Activated naive CD8-positive, alpha-beta T cell treated with anti-CD3 and anti-CD28 coated beads, Interleukin-2, amount 50 U/mL, for 24 hours (primary cell): ENCODE measurements around the gene FOXN3.
A peak's percentile ranks its signal among the peaks of the same experiment; 100 is the strongest.

Experiments used
- ATAC-seq: fragments of 150-1000 bp; cut with Tn5 transposase; one replicate; pipeline ENCODE4 v1.10.0; 2021
- DNase-seq: peaks from one replicate; pipeline ENCODE4 v3.0.0; 2021
- H3K27ac Mint-ChIP-seq: one replicate; pipeline ENCODE4 v1.8.0; 2021; ENCODE audit warnings: mild to moderate bottlenecking, mixed read lengths
- H3K27me3 Mint-ChIP-seq: one replicate; pipeline ENCODE4 v1.8.0; 2021; ENCODE audit warnings: mixed read lengths
- H3K36me3 Mint-ChIP-seq: one replicate; pipeline ENCODE4 v1.8.0; 2021; ENCODE audit warnings: low read depth, mixed read lengths
- H3K4me1 Mint-ChIP-seq: one replicate; pipeline ENCODE4 v1.8.0; 2021; ENCODE audit warnings: mixed read lengths
- H3K4me3 Mint-ChIP-seq: one replicate; pipeline ENCODE4 v1.8.0; 2021; ENCODE audit warnings: mild to moderate bottlenecking, moderate library complexity, mixed read lengths
- H3K9me3 Mint-ChIP-seq: one replicate; pipeline ENCODE4 v1.8.0; 2021; ENCODE audit warnings: mixed read lengths

Gene FOXN3

GRCh38 chr14:89340200-89341181 lies 76.5 kb downstream of the FOXN3 start:
- no peak for ATAC-seq
- Mint-ChIP-seq H3K4me3 (no peak overlapping the region), H3K36me3 (peaks cover 27% of the 10 kb centered on the region), H3K4me1 (peaks cover 46% of the 10 kb centered on the region), H3K27me3 (no peaks in the 10 kb centered on the region), H3K27ac (peak overlapping the region; percentile 3), H3K9me3 (no peaks in the 10 kb centered on the region)
- no peak for DNase-seq

- peaks cover 21% of the 10 kb centered on the region for H3K36me3 Mint-ChIP-seq
- no peaks in the 10 kb centered on the region for H3K27me3 Mint-ChIP-seq
- H3K27ac Mint-ChIP-seq, result peak overlapping the region; percentile 3
- H3K4me3 Mint-ChIP-seq, result no peak overlapping the region
- ATAC-seq (no peak), DNase-seq (no peak)
- peaks cover 43% of the 10 kb centered on the region for H3K4me1 Mint-ChIP-seq
- no peaks in the 10 kb centered on the region for H3K9me3 Mint-ChIP-seq
These were observed 77.5 kb downstream of the FOXN3 start for GRCh38 chr14:89339579-89339978.

- no peaks in the 10 kb centered on the region for H3K27me3 Mint-ChIP-seq
- H3K36me3 Mint-ChIP-seq, result peaks cover 16% of the 10 kb centered on the region
- peaks cover 43% of the 10 kb centered on the region for H3K4me1 Mint-ChIP-seq
- H3K4me3 Mint-ChIP-seq, result no peak overlapping the region
- ATAC-seq (no peak), DNase-seq (no peak)
- H3K27ac Mint-ChIP-seq, result no peak overlapping the region
- H3K9me3 Mint-ChIP-seq, result no peaks in the 10 kb centered on the region
These were observed 77.9 kb downstream of the FOXN3 start for GRCh38 chr14:89339158-89339557.

GRCh38 chr14:89336338-89336737 lies 80.7 kb downstream of the FOXN3 start:
- H3K4me1 Mint-ChIP-seq, result peaks cover 47% of the 10 kb centered on the region
- H3K27ac Mint-ChIP-seq, result no peak overlapping the region
- ATAC-seq (no peak), DNase-seq (no peak)
- H3K27me3 Mint-ChIP-seq, result no peaks in the 10 kb centered on the region
- no peaks in the 10 kb centered on the region for H3K9me3 Mint-ChIP-seq
- no peak overlapping the region for H3K4me3 Mint-ChIP-seq
- H3K36me3 Mint-ChIP-seq, result peaks cover 17% of the 10 kb centered on the region

- H3K4me1 Mint-ChIP-seq, result peaks cover 47% of the 10 kb centered on the region
- H3K27ac Mint-ChIP-seq, result no peak overlapping the region
- no peaks in the 10 kb centered on the region for H3K9me3 Mint-ChIP-seq
- no peak overlapping the region for H3K4me3 Mint-ChIP-seq
- H3K36me3 Mint-ChIP-seq, result peaks cover 14% of the 10 kb centered on the region
- no peaks in the 10 kb centered on the region for H3K27me3 Mint-ChIP-seq
- ATAC-seq, result no peak
- DNase-seq, result no peak
These were observed 85.0 kb downstream of the FOXN3 start for GRCh38 chr14:89332031-89332430.

GRCh38 chr14:89331398-89331797 lies 85.6 kb downstream of the FOXN3 start:
- no peak overlapping the region for H3K4me3 Mint-ChIP-seq
- no peaks in the 10 kb centered on the region for H3K27me3 Mint-ChIP-seq
- no peak for ATAC-seq
- no peak for DNase-seq
- H3K9me3 Mint-ChIP-seq, result no peaks in the 10 kb centered on the region
- peaks cover 15% of the 10 kb centered on the region for H3K36me3 Mint-ChIP-seq
- H3K27ac Mint-ChIP-seq, result no peak overlapping the region
- peaks cover 41% of the 10 kb centered on the region for H3K4me1 Mint-ChIP-seq

GRCh38 chr14:89330236-89331002 lies 86.6 kb downstream of the FOXN3 start:
- Mint-ChIP-seq H3K27ac (peak overlapping the region; percentile 16), H3K4me3 (no peak overlapping the region)
- no peak for DNase-seq

GRCh38 chr14:89327771-89328212 lies 89.2 kb downstream of the FOXN3 start:
- ATAC-seq (no peak), DNase-seq (no peak)
- Mint-ChIP-seq H3K4me1 (peaks cover 63% of the 10 kb centered on the region), H3K4me3 (no peak overlapping the region), H3K27ac (no peak overlapping the region), H3K36me3 (peaks cover 18% of the 10 kb centered on the region), H3K27me3 (no peaks in the 10 kb centered on the region), H3K9me3 (no peaks in the 10 kb centered on the region)

More at GRCh38 chr14:89330236-89331002, 86.6 kb downstream of the FOXN3 start:
- ATAC-seq, result no peak
- Mint-ChIP-seq H3K36me3 (peaks cover 18% of the 10 kb centered on the region), H3K4me1 (peaks cover 47% of the 10 kb centered on the region), H3K9me3 (no peaks in the 10 kb centered on the region), H3K27me3 (no peaks in the 10 kb centered on the region)

- Mint-ChIP-seq H3K9me3 (peaks cover 6% of the 10 kb centered on the region), H3K36me3 (peaks cover 24% of the 10 kb centered on the region), H3K27ac (no peak overlapping the region), H3K4me1 (peaks cover 60% of the 10 kb centered on the region), H3K4me3 (no peak overlapping the region), H3K27me3 (no peaks in the 10 kb centered on the region)
- ATAC-seq, result no peak
- no peak for DNase-seq
These were observed 91.1 kb downstream of the FOXN3 start for GRCh38 chr14:89325959-89326358.

- Mint-ChIP-seq H3K27ac (peak overlapping the region; percentile 80), H3K36me3 (peaks cover 29% of the 10 kb centered on the region), H3K9me3 (peaks cover 9% of the 10 kb centered on the region), H3K4me3 (peak overlapping the region; percentile 7), H3K4me1 (peaks cover 58% of the 10 kb centered on the region), H3K27me3 (no peaks in the 10 kb centered on the region)
- peak; percentile 41 for ATAC-seq
- DNase-seq, result no peak
These were observed 91.6 kb downstream of the FOXN3 start for GRCh38 chr14:89325299-89325883.

GRCh38 chr14:89324501-89325298 lies 92.3 kb downstream of the FOXN3 start:
- Mint-ChIP-seq H3K4me1 (peaks cover 51% of the 10 kb centered on the region), H3K36me3 (peaks cover 34% of the 10 kb centered on the region), H3K27ac (no peak overlapping the region), H3K27me3 (no peaks in the 10 kb centered on the region), H3K9me3 (peaks cover 12% of the 10 kb centered on the region), H3K4me3 (peak overlapping the region; percentile 14)
- peak; percentile 66 for ATAC-seq
- no peak for DNase-seq

- DNase-seq (no peak), ATAC-seq (no peak)
- Mint-ChIP-seq H3K27ac (no peak overlapping the region), H3K4me3 (no peak overlapping the region), H3K36me3 (peaks cover 56% of the 10 kb centered on the region), H3K4me1 (peaks cover 53% of the 10 kb centered on the region), H3K9me3 (peaks cover 24% of the 10 kb centered on the region), H3K27me3 (no peaks in the 10 kb centered on the region)
These were observed 96.5 kb downstream of the FOXN3 start for GRCh38 chr14:89320381-89321000.

GRCh38 chr14:89319687-89320086 lies 97.3 kb downstream of the FOXN3 start:
- Mint-ChIP-seq H3K36me3 (peaks cover 60% of the 10 kb centered on the region), H3K27ac (no peak overlapping the region), H3K27me3 (no peaks in the 10 kb centered on the region), H3K4me1 (peaks cover 53% of the 10 kb centered on the region), H3K9me3 (peaks cover 24% of the 10 kb centered on the region), H3K4me3 (no peak overlapping the region)
- ATAC-seq (no peak), DNase-seq (no peak)
